Limb (tissue), 2 donors: ENCODE data around the gene ZNF488.
A peak's percentile ranks its signal among the peaks of the same experiment; 100 is the strongest.

ENCODE experiments used
- DNase-seq, 2 donors: peaks; one replicate each; pipeline ENCODE4 v3.0.0-alpha.2; 2016; ENCODE audit errors: extremely low spot score in 2 of 2

ZNF488 gene

DNA sequence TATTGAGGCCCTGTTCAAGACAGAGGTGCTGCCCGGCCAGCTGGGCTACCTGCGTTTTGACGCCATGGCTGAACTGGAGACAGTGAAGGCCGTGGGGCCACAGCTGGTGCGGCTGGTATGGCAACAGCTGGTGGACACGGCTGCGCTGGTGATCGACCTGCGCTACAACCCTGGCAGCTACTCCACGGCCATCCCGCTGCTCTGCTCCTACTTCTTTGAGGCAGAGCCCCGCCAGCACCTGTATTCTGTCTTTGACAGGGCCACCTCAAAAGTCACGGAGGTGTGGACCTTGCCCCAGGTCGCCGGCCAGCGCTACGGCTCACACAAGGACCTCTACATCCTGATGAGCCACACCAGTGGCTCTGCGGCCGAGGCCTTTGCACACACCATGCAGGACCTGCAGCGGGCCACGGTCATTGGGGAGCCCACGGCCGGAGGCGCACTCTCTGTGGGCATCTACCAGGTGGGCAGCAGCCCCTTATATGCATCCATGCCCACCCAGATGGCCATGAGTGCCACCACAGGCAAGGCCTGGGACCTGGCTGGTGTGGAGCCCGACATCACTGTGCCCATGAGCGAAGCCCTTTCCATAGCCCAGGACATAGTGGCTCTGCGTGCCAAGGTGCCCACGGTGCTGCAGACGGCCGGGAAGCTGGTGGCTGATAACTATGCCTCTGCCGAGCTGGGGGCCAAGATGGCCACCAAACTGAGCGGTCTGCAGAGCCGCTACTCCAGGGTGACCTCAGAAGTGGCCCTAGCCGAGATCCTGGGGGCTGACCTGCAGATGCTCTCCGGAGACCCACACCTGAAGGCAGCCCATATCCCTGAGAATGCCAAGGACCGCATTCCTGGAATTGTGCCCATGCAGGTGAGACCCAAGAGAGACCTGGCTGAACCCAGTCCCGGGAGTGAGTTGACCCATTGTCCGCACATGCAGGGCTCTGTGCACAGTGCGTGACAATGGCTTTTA lies 33.1 kb downstream of the ZNF488 start:
- no peak for DNase-seq

DNA sequence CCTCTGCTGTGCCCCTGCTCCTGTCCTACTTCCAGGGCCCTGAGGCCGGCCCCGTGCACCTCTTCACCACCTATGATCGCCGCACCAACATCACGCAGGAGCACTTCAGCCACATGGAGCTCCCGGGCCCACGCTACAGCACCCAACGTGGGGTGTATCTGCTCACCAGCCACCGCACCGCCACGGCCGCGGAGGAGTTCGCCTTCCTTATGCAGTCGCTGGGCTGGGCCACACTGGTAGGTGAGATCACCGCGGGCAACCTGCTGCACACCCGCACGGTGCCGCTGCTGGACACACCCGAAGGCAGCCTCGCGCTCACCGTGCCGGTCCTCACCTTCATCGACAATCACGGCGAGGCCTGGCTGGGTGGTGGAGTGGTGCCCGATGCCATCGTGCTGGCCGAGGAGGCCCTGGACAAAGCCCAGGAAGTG lies 34.1 kb downstream of the ZNF488 start:
- no peak for DNase-seq

DNA sequence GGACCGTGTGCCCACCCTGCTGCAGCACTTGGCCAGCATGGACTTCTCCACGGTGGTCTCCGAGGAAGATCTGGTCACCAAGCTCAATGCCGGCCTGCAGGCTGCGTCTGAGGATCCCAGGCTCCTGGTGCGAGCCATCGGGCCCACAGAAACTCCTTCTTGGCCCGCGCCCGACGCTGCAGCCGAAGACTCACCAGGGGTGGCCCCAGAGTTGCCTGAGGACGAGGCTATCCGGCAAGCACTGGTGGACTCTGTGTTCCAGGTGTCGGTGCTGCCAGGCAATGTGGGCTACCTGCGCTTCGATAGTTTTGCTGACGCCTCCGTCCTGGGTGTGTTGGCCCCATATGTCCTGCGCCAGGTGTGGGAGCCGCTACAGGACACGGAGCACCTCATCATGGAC lies 34.6 kb downstream of the ZNF488 start:
- DNase-seq = no peak

DNA sequence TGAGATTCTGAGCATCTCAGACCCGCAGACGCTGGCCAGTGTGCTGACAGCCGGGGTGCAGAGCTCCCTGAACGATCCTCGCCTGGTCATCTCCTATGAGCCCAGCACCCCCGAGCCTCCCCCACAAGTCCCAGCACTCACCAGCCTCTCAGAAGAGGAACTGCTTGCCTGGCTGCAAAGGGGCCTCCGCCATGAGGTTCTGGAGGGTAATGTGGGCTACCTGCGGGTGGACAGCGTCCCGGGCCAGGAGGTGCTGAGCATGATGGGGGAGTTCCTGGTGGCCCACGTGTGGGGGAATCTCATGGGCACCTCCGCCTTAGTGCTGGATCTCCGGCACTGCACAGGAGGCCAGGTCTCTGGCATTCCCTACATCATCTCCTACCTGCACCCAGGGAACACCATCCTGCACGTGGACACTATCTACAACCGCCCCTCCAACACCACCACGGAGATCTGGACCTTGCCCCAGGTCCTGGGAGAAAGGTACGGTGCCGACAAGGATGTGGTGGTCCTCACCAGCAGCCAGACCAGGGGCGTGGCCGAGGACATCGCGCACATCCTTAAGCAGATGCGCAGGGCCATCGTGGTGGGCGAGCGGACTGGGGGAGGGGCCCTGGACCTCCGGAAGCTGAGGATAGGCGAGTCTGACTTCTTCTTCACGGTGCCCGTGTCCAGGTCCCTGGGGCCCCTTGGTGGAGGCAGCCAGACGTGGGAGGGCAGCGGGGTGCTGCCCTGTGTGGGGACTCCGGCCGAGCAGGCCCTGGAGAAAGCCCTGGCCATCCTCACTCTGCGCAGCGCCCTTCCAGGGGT lies 35.2 kb downstream of the ZNF488 start:
- no peak for DNase-seq

DNA sequence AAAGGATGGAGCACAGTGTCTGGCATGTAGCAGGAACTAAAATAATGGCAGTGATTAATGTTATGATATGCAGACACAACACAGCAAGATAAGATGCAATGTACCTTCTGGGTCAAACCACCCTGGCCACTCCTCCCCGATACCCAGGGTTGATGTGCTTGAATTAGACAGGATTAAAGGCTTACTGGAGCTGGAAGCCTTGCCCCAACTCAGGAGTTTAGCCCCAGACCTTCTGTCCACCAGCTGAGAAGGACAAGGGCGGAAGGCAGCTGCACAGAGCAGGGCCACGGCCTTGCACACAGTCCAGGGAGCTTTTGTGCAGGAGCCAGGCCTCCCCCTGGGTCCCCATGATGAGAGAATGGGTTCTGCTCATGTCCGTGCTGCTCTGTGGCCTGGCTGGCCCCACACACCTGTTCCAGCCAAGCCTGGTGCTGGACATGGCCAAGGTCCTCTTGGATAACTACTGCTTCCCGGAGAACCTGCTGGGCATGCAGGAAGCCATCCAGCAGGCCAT lies 35.9 kb downstream of the ZNF488 start, which contains the start of gene RBP3:
RBP3 (plus strand) TSS at position 226 of the 514 bp plus-strand sequence; CDS start at position 348, 122 bp downstream.
- no peak for DNase-seq

DNA sequence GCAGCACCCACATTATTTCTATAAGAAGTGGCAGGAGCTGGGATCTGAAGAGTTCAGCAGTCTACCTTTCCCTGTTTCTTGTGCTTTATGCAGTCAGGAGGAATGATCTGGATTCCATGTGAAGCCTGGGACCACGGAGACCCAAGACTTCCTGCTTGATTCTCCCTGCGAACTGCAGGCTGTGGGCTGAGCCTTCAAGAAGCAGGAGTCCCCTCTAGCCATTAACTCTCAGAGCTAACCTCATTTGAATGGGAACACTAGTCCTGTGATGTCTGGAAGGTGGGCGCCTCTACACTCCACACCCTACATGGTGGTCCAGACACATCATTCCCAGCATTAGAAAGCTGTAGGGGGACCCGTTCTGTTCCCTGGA lies 36.8 kb downstream of the ZNF488 start:
- no peak for DNase-seq

DNA sequence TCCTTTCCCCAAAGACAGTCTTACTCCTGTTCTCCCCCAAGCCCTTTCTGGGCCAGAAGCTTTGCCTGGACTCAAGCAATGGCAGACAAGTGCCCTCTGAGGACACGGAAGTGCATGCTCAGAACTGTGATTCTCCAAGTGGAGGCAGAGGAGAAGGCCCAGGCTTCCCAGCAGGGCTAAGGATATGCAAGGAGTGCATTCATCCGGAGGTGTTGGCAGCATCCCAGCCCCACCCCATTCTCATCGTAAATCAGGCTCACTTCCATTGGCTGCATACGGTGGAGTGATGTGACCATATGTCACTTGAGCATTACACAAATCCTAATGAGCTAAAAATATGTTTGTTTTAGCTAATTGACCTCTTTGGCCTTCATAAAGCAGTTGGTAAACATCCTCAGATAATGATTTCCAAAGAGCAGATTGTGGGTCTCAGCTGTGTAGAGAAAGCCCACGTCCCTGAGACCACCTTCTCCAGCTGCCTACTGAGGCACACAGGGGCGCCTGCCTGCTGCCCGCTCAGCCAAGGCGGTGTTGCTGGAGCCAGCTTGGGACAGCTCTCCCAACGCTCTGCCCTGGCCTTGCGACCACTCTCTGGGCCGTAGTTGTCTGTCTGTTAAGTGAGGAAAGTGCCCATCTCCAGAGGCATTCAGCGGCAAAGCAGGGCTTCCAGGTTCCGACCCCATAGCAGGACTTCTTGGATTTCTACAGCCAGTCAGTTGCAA lies 37.4 kb downstream of the ZNF488 start:
- DNase-seq = no peak

DNA sequence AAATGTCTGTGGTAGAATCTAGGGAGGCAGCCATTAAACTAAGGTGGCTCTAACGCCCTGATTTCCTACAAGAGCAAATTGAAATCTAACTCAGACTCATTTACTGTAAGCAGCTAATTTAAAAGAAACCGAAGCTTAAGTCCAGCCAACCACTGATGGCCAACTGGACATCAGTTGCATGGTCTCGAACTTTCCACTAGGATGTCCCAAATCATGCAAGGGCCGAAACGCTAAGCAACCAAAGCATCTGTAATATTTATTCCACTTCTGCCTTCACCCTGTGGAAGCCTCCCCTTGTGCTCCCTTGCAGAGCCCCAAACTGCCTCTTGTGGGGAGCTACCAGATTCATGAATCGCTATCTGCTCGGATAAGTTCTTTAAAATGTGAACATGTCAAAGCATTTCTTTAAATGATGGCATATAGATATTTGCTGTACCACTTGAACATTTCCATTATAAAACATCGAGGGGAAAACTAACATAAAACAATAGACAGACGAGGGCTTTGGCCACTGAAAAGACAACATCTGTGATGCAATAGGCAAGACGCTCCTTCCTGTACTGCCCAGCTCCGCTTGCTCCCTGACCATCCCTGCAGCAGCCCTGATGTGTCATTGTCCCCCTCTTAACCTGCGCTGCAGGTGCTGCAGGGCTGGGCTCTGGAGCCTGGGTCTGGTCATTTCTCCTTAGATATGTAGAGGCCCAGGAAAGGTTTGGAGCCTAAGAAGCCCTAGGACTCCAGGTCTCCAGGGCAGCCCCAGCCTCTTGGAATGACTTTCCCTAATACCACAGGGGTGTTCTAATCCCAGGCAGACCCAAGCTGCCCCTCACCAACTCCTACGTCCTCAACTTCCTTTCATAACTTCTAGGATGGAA lies 38.9 kb downstream of the ZNF488 start:
- DNase-seq = no peak

DNA sequence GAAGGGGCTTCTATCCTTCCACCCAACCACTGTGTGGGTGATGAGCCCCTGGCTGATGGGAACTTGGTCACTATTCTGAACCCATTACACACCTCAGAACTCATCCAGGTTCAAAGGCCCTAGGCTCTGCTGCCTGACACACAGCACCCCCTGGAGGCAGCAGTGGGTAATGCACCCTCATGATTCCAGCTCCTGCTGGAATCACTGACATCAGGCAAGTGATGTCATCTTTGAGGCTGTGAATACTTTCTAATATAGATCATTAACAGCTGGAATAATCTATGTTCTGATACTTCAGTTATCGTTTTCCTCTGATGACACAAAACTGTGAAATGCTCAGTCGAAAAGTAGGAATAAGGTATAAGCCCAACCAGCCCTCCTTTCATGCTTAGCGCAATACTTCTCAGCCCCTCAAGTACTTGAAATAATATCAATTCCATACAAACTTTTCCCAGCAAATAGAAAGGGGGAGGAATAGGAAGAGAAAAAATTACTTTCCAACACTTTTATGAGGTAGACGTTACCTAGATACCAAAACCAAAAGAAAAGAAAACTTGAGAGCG lies 43.4 kb downstream of the ZNF488 start:
- peak; percentile 23 to 80 for DNase-seq

DNA sequence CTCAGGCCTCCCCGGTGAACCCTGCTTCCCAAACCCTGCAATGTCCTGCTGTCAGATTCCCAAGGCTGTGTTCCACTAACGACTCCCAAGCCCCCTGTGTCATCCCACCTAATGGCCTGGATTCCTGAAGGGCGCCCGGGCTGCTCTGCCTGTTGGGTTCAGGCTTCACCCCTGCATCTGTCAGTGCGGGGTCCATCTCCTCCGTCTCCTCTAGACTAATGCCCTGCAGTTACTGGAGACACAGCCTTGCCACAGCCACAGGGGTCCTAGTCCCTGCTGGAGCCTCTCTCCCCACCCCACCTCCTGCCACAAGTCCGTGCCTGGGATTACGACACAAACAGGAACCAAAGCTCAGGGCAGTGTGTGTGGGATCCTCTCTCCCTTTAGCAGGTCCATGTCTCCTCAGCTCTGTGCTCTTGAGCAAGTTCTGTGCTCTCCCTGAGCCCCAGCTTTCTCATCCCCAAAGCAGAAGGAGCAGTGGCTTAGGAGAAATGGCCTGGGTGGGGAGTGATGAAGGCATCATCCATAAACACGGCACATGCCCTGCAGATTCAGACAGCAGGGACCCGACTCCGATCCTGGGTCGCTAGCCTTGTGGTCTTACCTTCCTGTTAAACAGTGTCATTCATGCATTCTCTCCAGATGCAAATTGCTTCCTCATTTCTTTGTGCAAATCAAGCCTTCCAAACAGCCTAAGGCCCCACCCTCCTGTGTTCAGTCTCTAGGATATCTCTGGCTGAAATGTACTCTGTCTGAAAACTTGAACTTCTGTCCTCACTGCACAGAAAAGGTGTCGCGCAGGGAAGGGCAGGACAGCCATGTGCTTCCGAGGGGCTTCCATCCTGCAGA lies 44.1 kb downstream of the ZNF488 start:
- no peak for DNase-seq

DNA sequence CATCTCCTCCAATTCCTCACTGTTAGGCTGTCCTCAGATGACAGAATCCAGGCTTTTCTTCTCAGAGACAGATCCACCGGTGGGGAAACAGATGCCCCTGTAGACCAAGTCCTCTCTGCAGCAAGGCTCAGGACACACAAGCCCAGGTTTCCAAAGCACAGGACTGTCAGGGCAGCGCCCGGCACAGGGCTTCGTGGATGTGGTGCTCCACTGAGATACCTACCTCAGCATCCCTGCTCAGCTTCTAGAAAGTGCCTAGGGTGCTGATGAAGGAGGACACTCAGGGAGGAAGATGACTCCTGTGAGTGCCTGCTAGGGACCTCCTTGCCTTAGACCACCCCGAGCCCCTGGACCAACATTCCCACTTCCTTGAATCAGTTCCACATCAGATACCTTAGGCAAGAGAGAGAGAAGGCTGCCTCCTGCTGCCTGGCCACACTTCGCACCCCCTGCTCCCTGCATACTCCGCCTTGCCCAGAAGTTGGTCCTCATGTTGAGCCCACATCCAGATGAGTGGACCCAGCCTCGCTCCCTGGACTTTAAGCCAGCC lies 44.8 kb downstream of the ZNF488 start:
- DNase-seq = no peak

DNA sequence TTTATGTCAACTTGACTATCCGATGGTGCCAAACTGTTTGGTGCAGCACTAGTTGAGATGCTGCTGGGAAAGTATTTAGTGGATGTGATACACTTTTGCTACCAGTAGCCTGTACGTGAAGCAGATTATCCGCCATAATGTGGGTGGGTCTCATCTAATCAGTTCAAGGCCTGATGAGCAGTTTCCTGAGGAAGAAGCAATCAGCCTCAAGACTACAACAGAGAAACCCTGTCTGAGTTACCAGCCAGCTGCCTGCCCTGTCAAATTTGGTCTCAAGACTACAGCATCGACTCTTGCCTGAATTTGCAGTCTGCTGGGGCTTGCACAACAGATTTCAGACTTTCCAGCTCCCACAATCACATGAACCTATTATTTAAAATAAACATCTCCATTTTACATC lies 46.8 kb downstream of the ZNF488 start:
- no peak for DNase-seq

DNA sequence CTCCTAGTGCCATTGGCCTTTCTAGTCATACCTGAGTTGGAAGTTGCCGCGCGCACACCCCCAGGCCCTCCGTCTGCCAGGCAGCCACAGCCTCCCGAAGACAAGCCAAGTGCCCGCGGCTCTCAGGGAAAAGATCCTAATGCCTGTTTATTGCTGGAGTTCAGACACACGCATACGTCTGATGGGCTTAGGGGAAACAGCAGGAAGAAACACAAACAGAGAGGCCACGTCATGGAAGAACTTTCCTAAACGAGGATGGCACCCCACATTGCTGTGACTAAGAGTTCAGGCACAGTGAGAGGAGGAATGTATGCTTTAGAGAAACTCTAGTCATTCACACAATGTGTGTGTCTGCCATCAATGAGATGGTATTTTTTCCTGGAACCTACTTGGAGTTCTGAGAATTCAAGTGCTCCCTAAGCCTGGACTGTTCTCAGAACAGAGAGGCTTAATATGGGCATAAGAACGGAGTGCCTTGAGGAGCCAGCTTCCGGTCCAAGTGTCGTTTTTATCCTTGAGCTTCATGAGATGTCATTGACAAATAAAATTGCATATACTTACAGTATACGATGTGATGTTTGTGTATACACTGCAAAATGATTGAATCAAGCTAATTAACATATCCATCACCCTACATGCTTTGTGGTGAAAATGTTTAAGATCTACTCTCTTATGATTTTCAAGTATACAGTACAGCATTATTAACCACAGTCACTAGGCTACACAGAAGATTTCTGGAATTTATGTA lies 47.5 kb downstream of the ZNF488 start:
- DNase-seq = no peak

DNA sequence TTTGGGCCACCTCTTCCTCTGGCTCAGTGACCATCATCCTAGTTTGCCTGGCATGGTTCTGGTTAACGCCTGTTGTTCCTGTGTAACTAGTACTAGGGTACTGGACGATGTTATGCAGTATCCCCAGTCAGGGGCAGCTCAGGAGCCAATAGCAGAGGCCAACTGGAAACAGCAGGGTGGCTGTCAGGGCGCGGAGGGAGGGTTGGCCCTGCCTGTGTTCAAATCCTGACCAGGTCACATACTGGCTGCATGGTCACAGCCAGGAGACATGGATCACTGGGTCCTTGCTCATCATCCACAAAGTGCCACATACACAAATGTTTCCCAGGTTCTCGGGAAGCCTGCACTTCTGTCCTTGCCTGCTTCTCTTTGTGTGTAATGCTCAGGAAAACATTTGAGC lies 48.2 kb downstream of the ZNF488 start:
- no peak for DNase-seq

DNA sequence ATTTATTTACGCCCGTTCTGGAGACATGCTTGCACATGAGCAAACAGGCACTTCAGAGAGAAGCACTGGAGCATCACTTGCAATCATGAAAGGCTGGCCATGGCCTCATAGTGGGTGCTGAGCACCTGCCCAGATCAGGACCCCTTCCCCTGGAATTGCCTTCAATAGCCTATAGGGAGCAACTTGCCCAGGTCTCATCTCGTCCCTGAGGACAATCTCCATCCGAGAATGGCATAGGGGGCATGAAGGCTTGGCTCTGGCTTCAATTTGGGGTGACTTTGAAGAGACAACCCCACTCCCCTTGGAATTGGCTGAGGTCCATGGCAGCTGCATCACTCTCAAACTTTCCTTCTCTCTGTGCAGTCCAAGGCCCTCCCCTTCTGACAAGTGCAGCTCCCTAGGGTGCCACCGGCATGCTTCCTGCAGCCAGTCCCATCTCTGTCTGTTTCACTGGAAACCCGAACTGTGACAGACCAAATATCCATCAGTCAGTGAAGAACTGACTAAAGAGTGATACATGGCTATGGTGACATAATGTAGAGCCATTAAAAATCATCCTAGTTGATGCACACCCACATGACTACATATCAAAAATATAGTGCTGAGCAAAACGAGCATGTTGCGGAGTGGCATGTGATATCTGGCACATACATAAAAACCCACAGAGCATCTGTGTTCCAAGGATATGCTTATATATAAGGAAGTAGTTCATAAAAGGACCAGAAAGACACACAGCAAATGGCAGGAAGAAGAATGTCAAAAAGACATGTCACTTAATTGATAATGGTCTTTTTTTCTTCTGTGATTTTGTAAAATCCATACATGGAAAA lies 49.4 kb downstream of the ZNF488 start:
- DNase-seq = no peak

DNA sequence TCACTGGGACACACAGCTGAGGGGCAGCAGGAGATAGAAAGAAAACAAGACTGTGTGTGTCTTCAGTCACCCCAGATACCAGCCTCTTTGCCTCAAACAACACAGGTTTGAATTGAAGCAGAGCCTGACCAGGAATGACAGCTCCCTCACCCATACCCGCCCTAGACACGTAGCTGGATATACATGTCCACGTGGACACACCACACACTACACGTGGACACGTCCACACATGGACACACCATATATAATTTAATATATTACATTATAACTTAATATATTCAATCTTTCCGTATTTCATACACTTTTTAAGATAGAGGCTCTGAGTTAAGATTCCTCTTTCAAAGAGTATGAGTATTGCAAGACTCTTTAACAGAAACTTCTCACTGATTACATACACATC lies 50.6 kb downstream of the ZNF488 start:
- no peak for DNase-seq

DNA sequence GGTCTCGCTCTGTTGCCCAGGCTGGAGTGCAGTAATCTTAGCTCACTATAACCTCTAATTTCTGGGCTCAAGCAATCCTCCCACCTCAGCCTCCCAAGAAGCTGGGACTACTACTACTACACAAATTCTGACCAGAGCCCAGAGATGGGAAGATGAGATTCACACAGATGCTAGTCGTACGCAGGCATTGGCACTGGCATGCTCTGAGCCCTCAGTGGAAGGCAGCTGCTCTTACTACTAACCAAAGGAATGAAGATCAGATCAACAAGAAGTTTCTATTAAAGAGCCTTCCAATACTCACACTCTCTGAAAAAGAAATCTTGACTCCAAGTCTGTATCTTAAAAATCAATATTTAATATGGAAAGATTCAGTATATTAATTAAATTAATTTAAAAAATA lies 51.1 kb downstream of the ZNF488 start:
- no peak for DNase-seq
